PC-9 (cell line): ENCODE measurements around the gene PEMT. TPM values are rescaled to one million over a fixed set of nuclear protein-coding genes. Genes with fewer than 3 reads are reported as not detected.

ENCODE experiments used
- BruUV-seq: library from RNA; stranded (reverse); fragments of 400-500 nt; replicated peaks from 2 replicates; lab custom pipeline; 2021; lab: Mats Ljungman, UMichigan
- CTCF ChIA-PET: fragments of 300-600 bp; sonication (Branson Sonifier 250); formaldehyde crosslinking; loops from one replicate; lab custom pipeline; 2022; ENCODE audit warnings: antibody characterized with exemption; lab: Charles Lee
- POLR2A ChIA-PET: fragments of 300-600 bp; sonication (Branson Sonifier 250); formaldehyde crosslinking; loops from one replicate; lab custom pipeline; 2022; ENCODE audit warnings: antibody characterized with exemption; ENCODE audit not compliant: unreplicated experiment; lab: Charles Lee
- DNase-seq, 2 experiments: peaks; one replicate each; pipeline versions ENCODE4 v3.0.0 to v3.0.0-alpha.2; 2015 to 2022; ENCODE audit warnings: mixed read lengths in 1 of 2
- H2AFZ ChIP-seq: fragments of 200-600 bp; sonication (generic); 2 replicates; pipeline ENCODE4 v1.8.1; 2017; ENCODE audit warnings: antibody characterized with exemption
- H3F3A ChIP-seq: fragments of 200-600 bp; sonication (generic); 2 replicates; pipeline ENCODE4 v1.8.1; 2017; ENCODE audit warnings: antibody characterized with exemption, mild to moderate bottlenecking, low read depth; ENCODE audit not compliant: insufficient read depth
- H3K27ac ChIP-seq: fragments of 200-600 bp; sonication (generic); 2 replicates; pipeline ENCODE4 v1.6.1; 2016; ENCODE audit warnings: mixed run types
- H3K27me3 ChIP-seq: fragments of 200-600 bp; sonication (generic); 2 replicates; pipeline ENCODE4 v1.6.1; 2016; ENCODE audit warnings: low read depth, mixed run types; ENCODE audit not compliant: insufficient read depth
- H3K36me3 ChIP-seq: fragments of 200-600 bp; sonication (generic); 2 replicates; pipeline ENCODE4 v1.6.1; 2016; ENCODE audit warnings: low read depth, mixed run types
- H3K4me1 ChIP-seq: fragments of 200-600 bp; sonication (generic); replicated peaks from 2 replicates; pipeline ENCODE4 v1.6.1; 2016; ENCODE audit warnings: mixed run types; ENCODE audit not compliant: insufficient read depth
- H3K4me2 ChIP-seq: fragments of 200-600 bp; sonication (generic); 2 replicates; pipeline ENCODE4 v1.6.1; 2017; ENCODE audit warnings: mixed run types
- H3K4me3 ChIP-seq: fragments of 200-600 bp; sonication (generic); 2 replicates; pipeline ENCODE4 v1.6.1; 2016; ENCODE audit warnings: mixed run types
- H3K79me2 ChIP-seq: fragments of 200-600 bp; sonication (generic); 2 replicates; pipeline ENCODE4 v1.6.1; 2017; ENCODE audit warnings: low read depth, mixed run types
- H3K9me2 ChIP-seq: fragments of 200-600 bp; sonication (generic); 2 replicates; pipeline ENCODE4 v1.8.1; 2017; ENCODE audit warnings: mild to moderate bottlenecking; ENCODE audit not compliant: insufficient read depth
- H3K9me3 ChIP-seq: fragments of 200-600 bp; sonication (generic); 2 replicates; pipeline ENCODE4 v1.8.1; 2016; ENCODE audit warnings: low read depth; ENCODE audit not compliant: insufficient read depth
- H4K20me1 ChIP-seq: fragments of 200-600 bp; sonication (generic); 2 replicates; pipeline ENCODE4 v1.8.1; 2017; ENCODE audit not compliant: insufficient read depth
- EZH2 ChIP-seq: fragments of 200-600 bp; sonication (generic); IDR thresholded peaks from 2 replicates; pipeline ENCODE4 v1.8.0; 2017; ENCODE audit warnings: antibody characterized with exemption, low read depth
- intact Hi-C: fragments of 100-400 bp; cut with micrococcal nuclease; formaldehyde crosslinking; loops from one replicate; pipeline ENCODE4 v1.10.0; 2022; ENCODE audit not compliant: unreplicated experiment
- total RNA-seq: library from RNA; stranded (reverse); gene quantifications from 2 replicates; pipeline ENCODE4 v1.2.3, GENCODE V29; 2021
- TF ChIP-seq, protein P1 (sequence below): fragments of 200-600 bp; sonication (generic); conservative IDR thresholded peaks from 2 replicates; pipeline ENCODE4 v1.6.1; 2017; ENCODE audit warnings: mixed run types, antibody characterized with exemption, mild to moderate bottlenecking, moderate library complexity

PEMT gene
- total RNA-seq, 1 experiment from 2014 or later = 61.2 TPM

DNA sequence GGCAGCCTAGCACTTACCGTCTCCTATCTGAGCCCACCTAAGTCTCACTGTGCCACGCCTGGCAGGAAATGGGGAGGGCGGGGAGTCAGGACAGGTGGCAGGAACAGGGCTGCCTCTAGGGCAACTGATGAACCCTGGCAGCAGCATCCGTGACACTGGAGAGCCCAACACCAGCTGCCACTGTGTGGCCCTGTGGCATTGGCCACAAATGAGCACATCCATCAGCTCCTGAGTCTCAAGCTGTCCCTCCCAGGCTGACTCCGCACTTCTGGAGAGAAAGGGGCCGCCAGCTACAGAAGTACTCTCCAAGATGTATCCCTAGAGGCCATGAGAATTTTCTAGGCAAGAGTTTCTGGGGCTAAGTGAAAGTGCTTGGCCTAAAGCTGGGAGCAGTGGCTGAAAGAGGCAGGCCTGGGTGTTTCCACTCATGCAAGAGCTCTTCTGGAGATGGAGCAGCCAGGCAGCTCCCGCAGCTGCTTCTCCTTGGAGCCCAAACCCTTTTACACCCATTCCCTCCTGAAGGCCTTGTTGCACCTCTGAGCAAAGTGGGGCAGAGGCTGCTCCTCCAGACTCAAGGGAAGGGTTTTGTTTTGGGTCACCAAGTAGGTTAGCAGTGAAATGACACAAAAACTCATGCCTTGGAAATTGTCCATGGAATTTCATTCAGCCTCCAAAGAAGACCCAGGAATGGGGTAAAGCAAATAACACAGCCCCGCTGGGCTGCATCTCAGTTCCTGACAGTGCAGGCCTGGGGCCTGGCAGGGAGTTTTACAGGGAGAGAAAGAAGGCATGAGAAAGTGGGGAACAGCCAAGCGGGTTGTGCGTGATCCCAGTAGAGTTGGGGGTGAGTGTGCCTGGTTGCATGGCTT is 25.8 kb downstream of the PEMT start:
- Histone ChIP-seq H3K36me3 (no peaks in the 10 kb centered on the region), H2AFZ (no peak overlapping the region), H3F3A (no peaks in the 10 kb centered on the region), H3K9me2 (no peaks in the 10 kb centered on the region), H3K4me2 (no peak overlapping the region), H3K27me3 (no peaks in the 10 kb centered on the region), H4K20me1 (peaks cover 57% of the 10 kb centered on the region), H3K4me3 (no peak overlapping the region), H3K9me3 (no peaks in the 10 kb centered on the region), H3K79me2 (no peaks in the 10 kb centered on the region), H3K4me1 (no peaks in the 10 kb centered on the region), H3K27ac (no peak overlapping the region)
- no peak for TF ChIP-seq EZH2
- TF ChIP-seq, protein P1, sequence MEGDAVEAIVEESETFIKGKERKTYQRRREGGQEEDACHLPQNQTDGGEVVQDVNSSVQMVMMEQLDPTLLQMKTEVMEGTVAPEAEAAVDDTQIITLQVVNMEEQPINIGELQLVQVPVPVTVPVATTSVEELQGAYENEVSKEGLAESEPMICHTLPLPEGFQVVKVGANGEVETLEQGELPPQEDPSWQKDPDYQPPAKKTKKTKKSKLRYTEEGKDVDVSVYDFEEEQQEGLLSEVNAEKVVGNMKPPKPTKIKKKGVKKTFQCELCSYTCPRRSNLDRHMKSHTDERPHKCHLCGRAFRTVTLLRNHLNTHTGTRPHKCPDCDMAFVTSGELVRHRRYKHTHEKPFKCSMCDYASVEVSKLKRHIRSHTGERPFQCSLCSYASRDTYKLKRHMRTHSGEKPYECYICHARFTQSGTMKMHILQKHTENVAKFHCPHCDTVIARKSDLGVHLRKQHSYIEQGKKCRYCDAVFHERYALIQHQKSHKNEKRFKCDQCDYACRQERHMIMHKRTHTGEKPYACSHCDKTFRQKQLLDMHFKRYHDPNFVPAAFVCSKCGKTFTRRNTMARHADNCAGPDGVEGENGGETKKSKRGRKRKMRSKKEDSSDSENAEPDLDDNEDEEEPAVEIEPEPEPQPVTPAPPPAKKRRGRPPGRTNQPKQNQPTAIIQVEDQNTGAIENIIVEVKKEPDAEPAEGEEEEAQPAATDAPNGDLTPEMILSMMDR = no peak
- ChIA-PET POLR2A (interaction anchor here (0.6 kb wide), 1 partner anchor 48 kb away, joined by 3 read pairs; no protein-coding TSS in a partner anchor), CTCF (no interaction called here)
- BruUV-seq = no TSS peak
- intact Hi-C loops = no loop called here
- no peak for DNase-seq

GRCh38 chr17:17564896-17565295 is 26.6 kb downstream of the PEMT start:
- no peak for DNase-seq
- H2AFZ ChIP-seq = no peak overlapping the region
- H3K4me3 ChIP-seq = no peak overlapping the region
- intact Hi-C loops = no loop called here
- no peaks in the 10 kb centered on the region for H3K4me1 ChIP-seq
- BruUV-seq = no TSS peak
- no peak overlapping the region for H3K4me2 ChIP-seq
- H3K79me2 ChIP-seq = no peaks in the 10 kb centered on the region
- peaks cover 60% of the 10 kb centered on the region for H4K20me1 ChIP-seq
- ChIA-PET CTCF (interaction anchor here (0.6 kb wide), 1 partner anchor 464 kb away, joined by 3 read pairs; no protein-coding TSS in a partner anchor), POLR2A (interaction anchor here (0.6 kb wide), 1 partner anchor 49 kb away, joined by 3 read pairs; no protein-coding TSS in a partner anchor)
- TF ChIP-seq EZH2 = no peak
- TF ChIP-seq, protein P1 = no peak
- H3K36me3 ChIP-seq = no peaks in the 10 kb centered on the region
- no peaks in the 10 kb centered on the region for H3F3A ChIP-seq
- no peaks in the 10 kb centered on the region for H3K9me3 ChIP-seq
- no peaks in the 10 kb centered on the region for H3K27me3 ChIP-seq
- no peak overlapping the region for H3K27ac ChIP-seq
- H3K9me2 ChIP-seq = no peaks in the 10 kb centered on the region

- H3K4me1 ChIP-seq = no peaks in the 10 kb centered on the region
Measured at GRCh38 chr17:17564323-17564722, 27.2 kb downstream of the PEMT start.

More at GRCh38 chr17:17564323-17564722, 27.2 kb downstream of the PEMT start:
- no peak overlapping the region for H2AFZ ChIP-seq
- no peak overlapping the region for H3K4me3 ChIP-seq
- no TSS peak for BruUV-seq
- no peak for DNase-seq
- intact Hi-C loops = no loop called here
- no peaks in the 10 kb centered on the region for H3K79me2 ChIP-seq
- H3F3A ChIP-seq = no peaks in the 10 kb centered on the region
- H4K20me1 ChIP-seq = peaks cover 65% of the 10 kb centered on the region
- no peaks in the 10 kb centered on the region for H3K9me2 ChIP-seq
- CTCF ChIA-PET = interaction anchor here (0.6 kb wide), 1 partner anchor 465 kb away, joined by 3 read pairs; no protein-coding TSS in a partner anchor
- H3K9me3 ChIP-seq = no peaks in the 10 kb centered on the region
- H3K36me3 ChIP-seq = no peaks in the 10 kb centered on the region
- H3K4me2 ChIP-seq = no peak overlapping the region
- TF ChIP-seq, protein P1 = no peak
- no peak for TF ChIP-seq EZH2
- POLR2A ChIA-PET = no interaction called here
- H3K27me3 ChIP-seq = no peaks in the 10 kb centered on the region
- H3K27ac ChIP-seq = no peak overlapping the region
